ENCODE measurements around the gene PHC2. TPM values are rescaled to one million over a fixed set of nuclear protein-coding genes. Genes with fewer than 3 reads are reported as not detected.
A peak's percentile ranks its signal among the peaks of the same experiment; 100 is the strongest.

PHC2 gene
- total and polyA plus RNA-seq, 4 donors: 79.9 to 311 (median 121) TPM

- DNase-seq: no peak
- WGBS, 2 donors: 31 to 34% methylated on average over 5 of the region's 5 CpGs
- Histone ChIP-seq H3K4me3 (no peak overlapping the region), H3K27me3 (ENCODE audit: control insufficient read depth in 3 of 3, insufficient read depth in 3 of 3, low read length in 2 of 3) (no peaks in the 10 kb centered on the region), H3K27ac (ENCODE audit: low read depth in 1 of 2, low read length in 1 of 2) (peak overlapping the region; percentile 59 to 82), H3K9ac (ENCODE audit: insufficient read depth in 1 of 2, low read length in 2 of 2) (no peak overlapping the region), H3K9me3 (ENCODE audit: control insufficient read depth in 4 of 4, insufficient read depth in 3 of 4, low read length in 3 of 4) (no peaks in the 10 kb centered on the region), H3K4me1 (ENCODE audit: control insufficient read depth in 5 of 5, insufficient read depth in 5 of 5, low read length in 5 of 5) (peaks cover 32 to 83% (median 57%) of the 10 kb centered on the region in 5 donors), H3K36me3 (ENCODE audit: control insufficient read depth in 4 of 4, insufficient read depth in 4 of 4, low read length in 4 of 4) (peaks cover 0 to 11% (median 4%) of the 10 kb centered on the region in 4 donors)
- no peak for ATAC-seq (ENCODE audit: insufficient read depth, low FRiP score)
- no peak for TF ChIP-seq CTCF (IDR thresholded peaks at IDR 0.05; ENCODE audit: control extremely low read depth, extremely low read depth)
These were observed 87.4 kb downstream of the PHC2 start for GRCh38 chr1:33343539-33343938.

- peak; percentile 58 for ATAC-seq (ENCODE audit: insufficient read depth, low FRiP score)
- WGBS, 2 donors: 23 to 46% methylated on average over 7 of the region's 7 CpGs
- no peaks in the 10 kb centered on the region for H3K27me3 ChIP-seq (ENCODE audit: control insufficient read depth in 3 of 3, insufficient read depth in 3 of 3, low read length in 2 of 3)
- H3K4me1 ChIP-seq (ENCODE audit: control insufficient read depth in 5 of 5, insufficient read depth in 5 of 5, low read length in 5 of 5): peaks cover 36 to 78% (median 70%) of the 10 kb centered on the region in 5 donors
- H3K9me3 ChIP-seq (ENCODE audit: control insufficient read depth in 4 of 4, insufficient read depth in 3 of 4, low read length in 3 of 4): no peaks in the 10 kb centered on the region
- no peak overlapping the region for H3K4me3 ChIP-seq
- DNase-seq: peak; percentile 88 to 94 (median 93)
- TF ChIP-seq CTCF (IDR thresholded peaks at IDR 0.05; ENCODE audit: control extremely low read depth, extremely low read depth): no peak
- peaks cover 0 to 15% (median 4%) of the 10 kb centered on the region in 4 donors for H3K36me3 ChIP-seq (ENCODE audit: control insufficient read depth in 4 of 4, insufficient read depth in 4 of 4, low read length in 4 of 4)
- peak overlapping the region; percentile 17 to 27 for H3K9ac ChIP-seq (ENCODE audit: insufficient read depth in 1 of 2, low read length in 2 of 2)
- peak overlapping the region; percentile 91 to 95 for H3K27ac ChIP-seq (ENCODE audit: low read depth in 1 of 2, low read length in 1 of 2)
These were observed 88.7 kb downstream of the PHC2 start for GRCh38 chr1:33342041-33342723.

- 77 to 90% methylated on average over 6 of the region's 6 CpGs for WGBS, 2 donors
- H3K4me3 ChIP-seq: no peak overlapping the region
- DNase-seq (no peak), ATAC-seq (ENCODE audit: insufficient read depth, low FRiP score) (no peak)
- H3K27me3 ChIP-seq (ENCODE audit: control insufficient read depth in 3 of 3, insufficient read depth in 3 of 3, low read length in 2 of 3): no peaks in the 10 kb centered on the region
- no peak for TF ChIP-seq CTCF (IDR thresholded peaks at IDR 0.05; ENCODE audit: control extremely low read depth, extremely low read depth)
- H3K9me3 ChIP-seq (ENCODE audit: control insufficient read depth in 4 of 4, insufficient read depth in 3 of 4, low read length in 3 of 4): no peaks in the 10 kb centered on the region
- H3K9ac ChIP-seq (ENCODE audit: insufficient read depth in 1 of 2, low read length in 2 of 2): no peak overlapping the region
- peaks cover 39 to 75% (median 60%) of the 10 kb centered on the region in 5 donors for H3K4me1 ChIP-seq (ENCODE audit: control insufficient read depth in 5 of 5, insufficient read depth in 5 of 5, low read length in 5 of 5)
- peak overlapping the region; percentile 20 to 95 for H3K27ac ChIP-seq (ENCODE audit: low read depth in 1 of 2, low read length in 1 of 2)
- H3K36me3 ChIP-seq (ENCODE audit: control insufficient read depth in 4 of 4, insufficient read depth in 4 of 4, low read length in 4 of 4): peaks cover 0 to 15% (median 4%) of the 10 kb centered on the region in 4 donors
These were observed 89.7 kb downstream of the PHC2 start for GRCh38 chr1:33341190-33341589.

Measured in lung (tissue), 12 donors.